ENCODE measurements around the gene ACO2. TPM values are rescaled to one million over a fixed set of nuclear protein-coding genes. Genes with fewer than 3 reads are reported as not detected.

The ACO2 gene
- total RNA-seq, 1 donor from 2014 or later: 114 TPM

- peaks cover 5% of the 10 kb centered on the region for H3K27me3 Mint-ChIP-seq (ENCODE audit: unreplicated experiment)
- H3K4me1 Mint-ChIP-seq (ENCODE audit: low read depth, unreplicated experiment): peaks cover 20% of the 10 kb centered on the region
- TF ChIP-seq CTCF (IDR thresholded peaks at IDR 0.05; ENCODE audit: partially characterized antibody, unreplicated experiment): no peak
- H3K36me3 Mint-ChIP-seq (ENCODE audit: unreplicated experiment): no peaks in the 10 kb centered on the region
- no peak overlapping the region for H3K27ac Mint-ChIP-seq (ENCODE audit: unreplicated experiment)
- no peak for DNase-seq
- H3K9me3 Mint-ChIP-seq (ENCODE audit: unreplicated experiment): no peaks in the 10 kb centered on the region
- H3K4me3 Mint-ChIP-seq (ENCODE audit: unreplicated experiment): no peak overlapping the region
Measured at GRCh38 chr22:41491374-41492100, 22.6 kb downstream of the ACO2 start.

GRCh38 chr22:41498303-41498835 lies 29.5 kb downstream of the ACO2 start:
- H3K4me1 Mint-ChIP-seq (ENCODE audit: low read depth, unreplicated experiment): peaks cover 4% of the 10 kb centered on the region
- H3K4me3 Mint-ChIP-seq (ENCODE audit: unreplicated experiment): no peak overlapping the region
- TF ChIP-seq CTCF (IDR thresholded peaks at IDR 0.05; ENCODE audit: partially characterized antibody, unreplicated experiment): no peak
- no peak for DNase-seq
- no peaks in the 10 kb centered on the region for H3K36me3 Mint-ChIP-seq (ENCODE audit: unreplicated experiment)
- H3K27ac Mint-ChIP-seq (ENCODE audit: unreplicated experiment): no peak overlapping the region
- H3K27me3 Mint-ChIP-seq (ENCODE audit: unreplicated experiment): peaks cover under 1% of the 10 kb centered on the region
- no peaks in the 10 kb centered on the region for H3K9me3 Mint-ChIP-seq (ENCODE audit: unreplicated experiment)

GRCh38 chr22:41499624-41500280 lies 30.8 kb downstream of the ACO2 start:
- Mint-ChIP-seq H3K27ac (ENCODE audit: unreplicated experiment) (no peak overlapping the region), H3K9me3 (ENCODE audit: unreplicated experiment) (no peaks in the 10 kb centered on the region), H3K27me3 (ENCODE audit: unreplicated experiment) (peaks cover 1% of the 10 kb centered on the region), H3K4me1 (ENCODE audit: low read depth, unreplicated experiment) (peaks cover 12% of the 10 kb centered on the region), H3K4me3 (ENCODE audit: unreplicated experiment) (no peak overlapping the region), H3K36me3 (ENCODE audit: unreplicated experiment) (no peaks in the 10 kb centered on the region)
- DNase-seq: no peak
- TF ChIP-seq CTCF (IDR thresholded peaks at IDR 0.05; ENCODE audit: partially characterized antibody, unreplicated experiment): no peak

GRCh38 chr22:41500303-41500702 lies 31.4 kb downstream of the ACO2 start:
- Mint-ChIP-seq H3K27ac (ENCODE audit: unreplicated experiment) (no peak overlapping the region), H3K4me3 (ENCODE audit: unreplicated experiment) (no peak overlapping the region), H3K4me1 (ENCODE audit: low read depth, unreplicated experiment) (peaks cover 15% of the 10 kb centered on the region), H3K36me3 (ENCODE audit: unreplicated experiment) (no peaks in the 10 kb centered on the region), H3K27me3 (ENCODE audit: unreplicated experiment) (peaks cover 3% of the 10 kb centered on the region), H3K9me3 (ENCODE audit: unreplicated experiment) (no peaks in the 10 kb centered on the region)
- DNase-seq: no peak
- no peak for TF ChIP-seq CTCF (IDR thresholded peaks at IDR 0.05; ENCODE audit: partially characterized antibody, unreplicated experiment)

- no peak for TF ChIP-seq CTCF (IDR thresholded peaks at IDR 0.05; ENCODE audit: partially characterized antibody, unreplicated experiment)
- Mint-ChIP-seq H3K4me3 (ENCODE audit: unreplicated experiment) (no peak overlapping the region), H3K9me3 (ENCODE audit: unreplicated experiment) (no peaks in the 10 kb centered on the region), H3K4me1 (ENCODE audit: low read depth, unreplicated experiment) (peaks cover 20% of the 10 kb centered on the region), H3K36me3 (ENCODE audit: unreplicated experiment) (no peaks in the 10 kb centered on the region), H3K27me3 (ENCODE audit: unreplicated experiment) (peaks cover 3% of the 10 kb centered on the region), H3K27ac (ENCODE audit: unreplicated experiment) (no peak overlapping the region)
- no peak for DNase-seq
Measured at GRCh38 chr22:41501209-41501608, 32.3 kb downstream of the ACO2 start.
